Ovary (tissue), 9 donors: ENCODE data around the gene MAGT1. TPM values are rescaled to one million over a fixed set of nuclear protein-coding genes. Genes with fewer than 3 reads are reported as not detected.
"Not testable (repeated sequence)": the region's sequence is repeated elsewhere in the genome, so short reads cannot be mapped to it uniquely, and the experiment has no call there.

Experiments
- DNase-seq, 5 donors: peaks; one replicate each; pipeline ENCODE4 v3.0.0-alpha.2; 2019 to 2020
- H3K27ac ChIP-seq, 2 donors: fragments of 200-600 bp; one replicate each; pipeline versions ENCODE4 v1.5.1 to v1.8.0; 2019 to 2022
- H3K27me3 ChIP-seq: fragments of 200-600 bp; one replicate; pipeline ENCODE4 v1.8.0; 2022
- H3K36me3 ChIP-seq: fragments of 200-600 bp; sonication (generic); one replicate; pipeline ENCODE4 v1.5.1; 2019
- H3K4me1 ChIP-seq: one replicate; pipeline ENCODE4 v1.8.1; 2013; ENCODE audit warnings: mild to moderate bottlenecking, moderate library complexity; ENCODE audit not compliant: insufficient read depth
- H3K4me3 ChIP-seq: fragments of 200-600 bp; sonication (generic); one replicate; pipeline ENCODE4 v1.5.1; 2017
- H3K9me3 ChIP-seq, 2 donors: fragments of 200-600 bp in 1 of 2; sonication (generic) in 1 of 2; one replicate each; pipeline versions ENCODE4 v1.5.1 to v1.8.1; 2013 to 2019; ENCODE audit warnings: mild to moderate bottlenecking in 1 of 2, moderate library complexity in 1 of 2
- EP300 ChIP-seq: sonication (generic); formaldehyde crosslinking; IDR thresholded peaks from one replicate; pipeline ENCODE4 v1.6.1; 2017; ENCODE audit warnings: antibody characterized with exemption
- POLR2A ChIP-seq: fragments of 450-650 bp; IDR thresholded peaks from one replicate; pipeline ENCODE4 v1.6.1; 2017; ENCODE audit warnings: antibody characterized with exemption, mild to moderate bottlenecking, moderate library complexity
- WGBS, 3 donors: extraction: QIAGEN DNeasy Blood & Tissue Kit in 1 of 3; methylation state at CpG; one replicate each; pipeline versions ENCODE4 v1.1.5 to v1.1.7; 2013 to 2017; 5-methylcytosine and 5-hydroxymethylcytosine counted together
- intact Hi-C, 4 donors: fragments of 100-400 bp; cut with DNase I; formaldehyde crosslinking; loops; one replicate each; pipeline versions ENCODE4 v1.11.0 to v1.15.1; 2022 to 2023
- polyA plus RNA-seq, 2 donors: library from polyadenylated mRNA; stranded (reverse); fragments of 200-250 nt in 1 of 2; fragments of 350-450 nt in 1 of 2; fragmentation: Illumina TruSeq in 1 of 2; extraction: RNeasy Lipid Tissue Mini Kit (QIAGEN cat#74804) in 1 of 2; gene quantifications; one replicate each; pipeline ENCODE4 v1.2.3, GENCODE V29; 2013 to 2014
- total RNA-seq, 7 donors: library from RNA; depleted of rRNA in 2 of 7; stranded (reverse); fragments of >200 nt in 2 of 7; fragmentation: NEBNext Ultra II Directional in 3 of 7; extraction: Animal tissue kit (Norgen Biotek cat#: 25700) in 3 of 7; gene quantifications; one replicate each; pipeline versions ENCODE4 v1.1.0 to v1.2.4, GENCODE V29; 2016 to 2023
- TF ChIP-seq, protein P1 (sequence below), 3 donors: fragments of 450-650 bp in 2 of 3; fragments of 200-600 bp in 1 of 3; IDR thresholded peaks; one replicate each; pipeline versions ENCODE4 v1.5.1 to v1.8.0; 2016 to 2022; ENCODE audit warnings: antibody characterized with exemption in 3 of 3, mild to moderate bottlenecking in 1 of 3
- donor health status: DM: no; HTN: no; CAD: no; lungs with moderate emphysema.
- donor health status: DM: no; HTN: no; CAD: no.
- donor health status: Bipolar disorder and iron deficiency.
- donor health status: DM: yes; HTN: yes; CAD: no.
- donor health status: DM: no; HTN: no; CAD: no.
- donor health status: DM: yes; HTN: yes; CAD: no.

Gene MAGT1
- total and polyA plus RNA-seq, 9 donors, result 24.4 to 60.8 (median 47.4) TPM

GRCh38 chrX:77922787-77923186 lies 27.6 kb upstream of the MAGT1 start:
- no peak for DNase-seq
- Histone ChIP-seq H3K27ac (no peak overlapping the region), H3K27me3 (no peaks in the 10 kb centered on the region), H3K9me3 (no peaks in the 10 kb centered on the region), H3K4me1 (no peaks in the 10 kb centered on the region), H3K4me3 (no peak overlapping the region), H3K36me3 (no peaks in the 10 kb centered on the region)
- no peak for TF ChIP-seq POLR2A
- intact Hi-C loops, result no loop called here

DNA sequence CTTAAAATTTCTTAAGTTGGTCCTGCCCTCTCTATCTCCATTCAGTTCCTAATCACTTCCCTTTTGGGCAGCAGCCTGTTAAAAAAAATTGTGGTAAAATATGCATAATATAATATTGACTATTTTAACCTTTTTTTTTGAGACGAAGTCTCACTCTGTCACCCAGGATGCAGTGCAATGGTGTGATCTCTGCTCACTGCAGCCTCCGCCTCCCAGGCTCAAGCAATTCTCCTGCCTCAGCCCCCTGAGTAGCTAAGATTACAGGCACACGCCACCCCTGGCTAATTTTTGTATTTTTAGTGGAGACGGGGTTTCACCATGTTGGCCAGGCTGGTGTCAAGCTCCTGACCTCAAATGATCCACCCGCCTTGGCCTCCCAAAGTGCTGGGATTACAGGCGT lies 24.1 kb upstream of the MAGT1 start:
- intact Hi-C loops, H3K9me3 ChIP-seq: not testable (repeated sequence)
- WGBS, 3 donors, result 66 to 72% (median 69%) methylated on average over 6 of the region's 6 CpGs

GRCh38 chrX:77918568-77918967 lies 23.3 kb upstream of the MAGT1 start:
- intact Hi-C loops, result no loop called here
- Histone ChIP-seq H3K4me1 (no peaks in the 10 kb centered on the region), H3K4me3 (no peak overlapping the region), H3K9me3 (no peaks in the 10 kb centered on the region), H3K36me3 (no peaks in the 10 kb centered on the region), H3K27ac (no peak overlapping the region), H3K27me3 (no peaks in the 10 kb centered on the region)
- DNase-seq, result no peak
- WGBS, 3 donors, result 47 to 51% (median 50%) methylated on average over 3 of the region's 3 CpGs
- TF ChIP-seq POLR2A (no peak), EP300 (no peak)
- TF ChIP-seq, protein P1, sequence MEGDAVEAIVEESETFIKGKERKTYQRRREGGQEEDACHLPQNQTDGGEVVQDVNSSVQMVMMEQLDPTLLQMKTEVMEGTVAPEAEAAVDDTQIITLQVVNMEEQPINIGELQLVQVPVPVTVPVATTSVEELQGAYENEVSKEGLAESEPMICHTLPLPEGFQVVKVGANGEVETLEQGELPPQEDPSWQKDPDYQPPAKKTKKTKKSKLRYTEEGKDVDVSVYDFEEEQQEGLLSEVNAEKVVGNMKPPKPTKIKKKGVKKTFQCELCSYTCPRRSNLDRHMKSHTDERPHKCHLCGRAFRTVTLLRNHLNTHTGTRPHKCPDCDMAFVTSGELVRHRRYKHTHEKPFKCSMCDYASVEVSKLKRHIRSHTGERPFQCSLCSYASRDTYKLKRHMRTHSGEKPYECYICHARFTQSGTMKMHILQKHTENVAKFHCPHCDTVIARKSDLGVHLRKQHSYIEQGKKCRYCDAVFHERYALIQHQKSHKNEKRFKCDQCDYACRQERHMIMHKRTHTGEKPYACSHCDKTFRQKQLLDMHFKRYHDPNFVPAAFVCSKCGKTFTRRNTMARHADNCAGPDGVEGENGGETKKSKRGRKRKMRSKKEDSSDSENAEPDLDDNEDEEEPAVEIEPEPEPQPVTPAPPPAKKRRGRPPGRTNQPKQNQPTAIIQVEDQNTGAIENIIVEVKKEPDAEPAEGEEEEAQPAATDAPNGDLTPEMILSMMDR (IDR thresholded peaks at IDR 0.05), result no peak

More for the DNA sequence above, 24.1 kb upstream of the MAGT1 start:
- not testable (repeated sequence) for H3K27ac ChIP-seq, H3K4me1 ChIP-seq, H3K27me3 ChIP-seq, H3K4me3 ChIP-seq, DNase-seq, H3K36me3 ChIP-seq

DNA sequence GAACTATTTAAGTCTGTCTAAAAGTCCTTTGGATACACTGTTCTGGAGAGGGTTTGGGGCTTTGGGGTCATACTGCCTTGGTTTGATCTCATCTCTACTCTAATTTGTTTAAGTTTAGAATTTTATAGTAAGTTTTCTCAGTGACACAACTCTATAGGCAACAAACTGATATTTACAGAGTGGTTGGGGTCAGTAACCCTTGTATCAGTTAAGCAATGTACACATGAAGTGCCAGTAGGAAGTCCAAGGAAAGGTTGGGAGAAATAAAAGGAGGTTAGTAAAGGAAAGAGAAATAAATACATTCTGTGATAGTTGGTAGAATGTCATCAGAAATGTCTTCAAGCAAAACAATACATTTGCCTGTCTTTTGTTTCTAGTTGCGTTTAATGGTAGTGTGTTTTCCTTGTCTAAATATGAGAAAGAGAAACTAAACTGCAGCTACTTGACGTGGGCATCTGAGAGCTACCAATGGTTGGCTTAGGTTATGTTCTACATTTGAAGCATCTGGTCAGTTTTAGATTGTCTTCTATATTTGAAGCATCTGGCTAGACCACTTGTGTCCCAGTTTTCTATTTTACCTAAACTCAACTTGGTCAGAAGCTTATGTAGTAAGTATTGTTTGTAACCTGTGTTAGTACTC lies 22.2 kb upstream of the MAGT1 start:
- Histone ChIP-seq H3K4me3 (no peak overlapping the region), H3K4me1 (no peaks in the 10 kb centered on the region), H3K27me3 (no peaks in the 10 kb centered on the region), H3K27ac (no peak overlapping the region), H3K36me3 (no peaks in the 10 kb centered on the region), H3K9me3 (no peaks in the 10 kb centered on the region)
- intact Hi-C loops, result no loop called here
- WGBS, 3 donors, result 52 to 59% (median 52%) methylated on average over 2 of the region's 2 CpGs
- no peak for DNase-seq
- no peak for TF ChIP-seq POLR2A
- TF ChIP-seq, protein P1 (IDR thresholded peaks at IDR 0.05), result no peak
- TF ChIP-seq EP300, result no peak

DNA sequence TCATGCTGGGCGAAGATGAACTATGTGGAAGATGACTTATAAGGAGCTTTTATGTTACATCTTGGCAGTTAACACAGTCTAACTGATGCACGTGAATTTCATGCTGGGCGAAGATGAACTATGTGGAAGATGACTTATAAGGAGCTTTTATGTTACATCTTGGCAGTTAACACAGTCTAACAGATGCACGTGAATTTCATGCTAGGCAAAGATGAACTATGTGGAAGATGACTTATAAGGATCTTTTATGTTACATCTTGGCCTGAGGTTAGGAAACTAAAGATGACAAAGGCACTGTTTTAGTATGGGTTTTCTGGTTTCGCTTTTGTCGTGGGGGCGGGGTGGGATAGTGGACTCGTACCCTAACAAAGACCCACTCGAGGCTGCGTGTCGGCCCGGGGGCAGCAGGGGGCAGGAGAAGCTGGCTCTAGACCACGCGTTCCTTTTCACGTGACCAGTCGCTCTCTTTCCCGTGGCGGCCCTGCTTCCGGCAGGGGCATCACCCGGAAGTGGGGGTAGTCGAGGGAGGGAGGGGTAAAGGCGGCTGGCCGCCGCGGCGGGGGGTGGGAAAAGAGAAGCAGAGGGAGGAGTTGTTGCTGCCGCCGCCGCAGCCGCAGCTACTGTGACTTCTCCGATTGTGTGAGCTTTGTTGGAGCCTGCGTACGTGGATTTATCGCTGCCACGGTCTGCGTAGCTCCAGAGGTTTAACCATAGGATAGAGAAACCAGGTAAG lies 15.0 kb upstream of the MAGT1 start, which contains the start of gene ATP7A:
Gene ATP7A (plus strand): TSS at position 586 of the 733 bp plus-strand sequence. CDS start 60,949 bp downstream, outside the sequence.
- 27 to 37% (median 34%) methylated on average over 36 of the region's 36 CpGs for WGBS, 3 donors
- peak within 1 kb of the TSS in 1 of 2 donors; percentile 47 for H3K27ac ChIP-seq
- intact Hi-C loops, result no loop called here

More for the DNA sequence above, 15.0 kb upstream of the MAGT1 start, which contains the start of gene ATP7A:
- Histone ChIP-seq H3K4me3 (peak within 1 kb of the TSS; percentile 58), H3K4me1 (no peaks in the 10 kb centered on the region), H3K27me3 (no peaks in the 10 kb centered on the region), H3K9me3 (no peaks in the 10 kb centered on the region), H3K36me3 (no peaks in the 10 kb centered on the region)
- TF ChIP-seq EP300 (no peak), POLR2A (no peak)
- TF ChIP-seq, protein P1 (IDR thresholded peaks at IDR 0.05), result peak in 2 of 3 donors; percentile 28 to 34
- DNase-seq, result peak; percentile 84 to 88 (median 87)
